HG02571 (cell line): ENCODE results near the gene CETN2.

Source experiments
- ATAC-seq: cut with Tn5 transposase; IDR thresholded peaks from one replicate; pipeline ENCODE4 v1.9.1; 2021; ENCODE audit warnings: mild to moderate bottlenecking, moderate library complexity; ENCODE audit not compliant: unreplicated experiment

CETN2 gene

GRCh38 chrX:152833378-152833777, 2.8 kb upstream of the CETN2 start:
- ATAC-seq: no peak

DNA sequence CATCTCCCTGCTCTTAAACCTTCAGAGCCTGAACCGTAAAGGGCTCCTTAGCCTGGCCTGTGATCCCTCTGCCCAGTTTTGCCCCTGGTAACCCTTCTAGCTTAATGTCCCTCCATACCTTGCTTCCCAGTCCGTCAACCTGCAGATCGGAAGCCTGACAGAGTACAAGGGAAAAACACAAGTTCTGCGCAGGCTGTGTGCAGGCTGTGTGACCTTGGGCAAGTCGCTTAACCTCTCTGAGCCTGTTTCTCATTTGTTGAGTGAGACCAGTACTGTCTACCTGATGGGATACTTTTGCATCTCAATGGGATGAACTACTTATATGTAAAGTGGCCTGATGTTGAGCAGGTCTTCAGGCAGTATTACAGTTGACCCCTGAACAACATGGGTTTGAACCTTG, 2.0 kb upstream of the CETN2 start:
- no peak for ATAC-seq

- ATAC-seq: no peak
Measured at GRCh38 chrX:152831391-152831790, 834 bp upstream of the CETN2 start.

DNA sequence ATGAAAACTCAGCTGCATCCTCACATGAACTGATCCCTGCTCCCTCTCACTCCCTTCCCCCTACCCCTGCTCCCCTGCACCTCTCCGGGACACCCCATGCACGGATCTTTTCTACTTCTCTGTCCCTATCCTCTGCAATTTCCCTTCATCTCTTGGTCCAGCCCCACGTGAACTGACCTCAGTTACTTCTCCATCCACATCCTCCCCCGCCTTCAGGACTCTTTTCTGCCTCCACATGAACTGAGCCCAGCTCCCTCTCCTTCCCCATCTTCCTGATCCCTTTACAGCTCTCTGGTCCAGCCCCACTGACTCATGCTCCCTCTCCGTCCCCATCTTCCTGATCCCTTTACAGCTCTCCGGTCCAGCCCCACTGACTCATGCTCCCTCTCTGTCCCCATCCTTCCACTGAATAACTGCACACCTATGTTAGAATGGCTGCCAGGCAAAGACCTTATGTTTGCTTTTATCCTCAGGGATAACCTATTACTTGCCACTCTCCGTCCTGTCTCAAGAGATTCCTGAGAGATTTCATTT, 5.6 kb downstream of the CETN2 start:
- no peak for ATAC-seq

GRCh38 chrX:152823657-152824056, 6.9 kb downstream of the CETN2 start:
- no peak for ATAC-seq

DNA sequence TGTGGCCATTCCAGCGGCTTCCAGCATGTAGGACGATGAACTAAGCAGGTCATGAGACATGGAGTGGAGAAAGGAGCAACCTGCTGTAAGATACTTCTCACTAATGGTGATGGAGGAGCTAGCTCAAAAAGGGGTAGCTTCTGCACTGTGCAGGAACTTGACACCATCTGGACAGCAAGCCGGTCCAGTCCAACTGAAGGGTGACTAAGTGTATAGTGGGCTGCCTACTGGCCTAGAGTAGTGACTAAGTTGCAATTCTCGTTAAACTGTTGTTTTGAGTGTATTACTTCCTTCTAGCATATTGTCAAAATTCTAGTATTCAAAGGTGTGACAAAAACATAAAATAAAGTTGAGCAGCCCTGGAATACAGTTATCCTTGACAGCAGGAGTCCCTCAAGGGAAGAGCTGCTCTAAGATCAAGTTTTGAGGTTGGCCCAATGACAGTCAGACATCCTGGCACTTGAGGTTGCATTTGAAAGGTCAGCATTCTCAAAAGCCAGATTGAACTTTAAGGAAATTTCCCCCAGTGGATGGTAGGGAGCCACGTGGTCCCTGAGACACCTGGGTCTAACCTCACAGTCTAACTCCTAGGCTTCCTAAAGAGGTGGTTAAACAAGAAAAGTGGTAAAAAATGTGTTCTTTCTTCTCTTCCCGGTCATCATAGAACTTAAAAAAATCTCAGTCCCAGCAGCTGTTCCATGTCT, 8.0 kb downstream of the CETN2 start:
- no peak for ATAC-seq

GRCh38 chrX:152821145-152821765, 9.3 kb downstream of the CETN2 start:
- no peak for ATAC-seq

DNA sequence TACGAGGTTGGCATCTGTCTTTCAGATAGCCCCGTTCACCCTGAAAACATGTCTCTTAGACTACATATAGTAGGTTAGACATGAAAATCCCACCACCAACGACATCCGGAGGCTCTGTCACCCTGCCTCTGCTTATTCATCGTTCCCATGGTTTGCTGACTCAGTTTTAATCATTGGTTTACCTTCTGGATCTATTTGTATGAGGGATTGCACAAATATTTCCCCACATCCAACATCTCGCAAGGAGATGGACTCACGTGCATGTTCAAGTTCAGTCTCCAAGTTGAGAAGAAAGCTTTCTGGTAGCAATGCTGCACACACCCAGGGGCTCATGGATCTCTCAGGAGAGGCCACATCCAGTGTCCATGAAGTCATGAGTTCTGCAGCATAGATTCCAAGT, 10.8 kb downstream of the CETN2 start:
- no peak for ATAC-seq

- ATAC-seq: no peak
Measured at GRCh38 chrX:152819266-152819665, 11.3 kb downstream of the CETN2 start.

DNA sequence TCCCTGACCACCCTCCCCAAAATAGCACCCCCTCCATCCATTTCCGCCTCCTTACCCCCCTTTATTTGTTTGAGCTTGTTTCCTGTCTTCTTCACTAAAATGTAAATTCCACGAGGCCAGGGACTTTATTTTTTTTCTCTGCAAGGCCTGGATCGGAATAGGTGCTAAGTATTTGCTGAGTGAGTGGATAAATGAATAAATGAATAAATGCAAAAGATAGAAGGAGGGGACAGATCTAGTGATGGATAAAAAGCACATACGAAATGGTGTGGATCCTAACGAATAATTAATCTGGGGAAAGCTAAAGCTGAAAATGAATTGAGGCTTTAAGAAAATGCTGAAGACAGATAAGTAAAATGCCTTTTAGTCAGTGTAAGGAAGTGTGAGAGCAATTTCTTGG, 12.2 kb downstream of the CETN2 start:
- no peak for ATAC-seq

GRCh38 chrX:152817078-152817764, 13.3 kb downstream of the CETN2 start:
- no peak for ATAC-seq

- no peak for ATAC-seq
Measured at GRCh38 chrX:152814048-152814447, 16.5 kb downstream of the CETN2 start.

DNA sequence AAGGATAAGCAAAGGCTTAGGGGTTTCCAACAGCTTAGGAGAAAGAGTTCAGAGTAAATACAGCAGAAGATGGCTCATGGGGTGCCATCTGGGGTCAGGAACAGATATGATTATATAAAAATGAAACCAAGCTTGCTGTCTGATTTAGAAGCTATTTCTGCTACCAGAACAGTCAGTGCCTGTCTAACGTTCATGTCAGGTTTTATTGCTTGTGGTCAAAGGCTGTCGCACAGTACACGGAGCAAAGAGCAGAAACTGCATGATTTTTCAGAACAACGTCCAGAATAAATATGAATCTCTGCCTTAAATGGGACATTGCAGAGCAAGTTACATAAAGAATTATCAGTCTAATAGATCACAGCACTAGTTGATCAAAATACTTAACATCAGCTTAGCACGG, 17.4 kb downstream of the CETN2 start:
- ATAC-seq: no peak

DNA sequence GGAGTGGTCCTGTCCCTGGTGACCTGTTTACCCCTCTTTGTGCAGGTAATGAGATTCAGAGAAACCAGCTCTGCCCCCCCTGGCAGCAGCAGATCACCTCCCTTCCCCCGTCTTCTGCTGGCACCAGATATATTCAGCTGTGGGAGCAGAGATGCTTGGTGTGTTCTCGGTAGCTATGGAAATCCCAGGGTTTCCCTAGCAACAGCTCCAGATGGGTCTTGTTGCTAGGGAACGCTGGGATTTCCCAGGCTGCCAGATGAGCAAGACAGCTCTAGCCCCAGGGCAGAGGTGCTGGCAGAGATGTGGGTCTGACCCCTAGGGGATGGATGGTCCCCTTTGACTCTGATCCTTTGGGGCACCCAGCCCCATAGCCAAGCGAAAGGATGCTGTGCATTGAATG, 20.2 kb downstream of the CETN2 start:
- no peak for ATAC-seq

GRCh38 chrX:152806035-152806434, 24.5 kb downstream of the CETN2 start:
- no peak for ATAC-seq

DNA sequence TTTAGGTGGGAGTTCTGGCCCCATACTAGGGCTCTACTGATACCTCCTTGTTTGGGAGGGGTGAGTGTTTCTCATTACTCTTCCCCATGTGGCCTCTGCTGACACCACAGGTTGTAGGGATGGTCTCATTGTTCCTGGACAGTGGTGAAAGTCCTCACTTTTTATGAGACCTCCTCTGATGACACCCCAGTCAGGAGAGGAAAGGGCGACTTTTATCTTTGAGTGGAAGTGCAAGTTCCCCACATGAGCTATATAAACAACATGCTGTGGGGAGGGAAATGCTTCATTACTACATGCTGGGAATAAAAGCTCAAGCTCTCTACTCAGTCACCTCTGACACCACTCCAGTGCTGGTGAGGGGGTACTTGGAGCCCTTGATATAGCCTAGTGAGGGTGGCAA, 31.6 kb downstream of the CETN2 start:
- no peak for ATAC-seq

- peak; percentile 56 for ATAC-seq
Measured at GRCh38 chrX:152787062-152787461, 43.5 kb downstream of the CETN2 start.
